ENCODE measurements around the gene TDRD15.
"Not testable (repeated sequence)": the region's sequence is repeated elsewhere in the genome, so short reads cannot be mapped to it uniquely, and the experiment has no call there.

Gene TDRD15

GRCh38 chr2:21123473-21124393 lies at the start of gene TDRD15:
Gene TDRD15, plus strand, starts transcription at chr2:21123968. Its CDS starts 13,500 bp downstream, at chr2:21137468.
- no peak for DNase-seq (ENCODE audit: low read depth, low spot score)

- no peak for DNase-seq (ENCODE audit: low read depth, low spot score)
Measured at GRCh38 chr2:21078296-21078695, 45.5 kb upstream of the TDRD15 start.

- no peak for DNase-seq (ENCODE audit: low read depth, low spot score)
Measured at GRCh38 chr2:21083482-21083881, 40.3 kb upstream of the TDRD15 start.

- no peak for DNase-seq (ENCODE audit: low read depth, low spot score)
Measured at GRCh38 chr2:21084401-21084800, 39.4 kb upstream of the TDRD15 start.

GRCh38 chr2:21092308-21092869 lies 31.4 kb upstream of the TDRD15 start:
- DNase-seq (ENCODE audit: low read depth, low spot score): no peak

- no peak for DNase-seq (ENCODE audit: low read depth, low spot score)
Measured at GRCh38 chr2:21095178-21095577, 28.6 kb upstream of the TDRD15 start.

- no peak for DNase-seq (ENCODE audit: low read depth, low spot score)
Measured at GRCh38 chr2:21095714-21096113, 28.1 kb upstream of the TDRD15 start.

GRCh38 chr2:21096458-21096857 lies 27.3 kb upstream of the TDRD15 start:
- DNase-seq (ENCODE audit: low read depth, low spot score): no peak

GRCh38 chr2:21097331-21097730 lies 26.4 kb upstream of the TDRD15 start:
- DNase-seq (ENCODE audit: low read depth, low spot score): no peak

GRCh38 chr2:21098294-21098693 lies 25.5 kb upstream of the TDRD15 start:
- no peak for DNase-seq (ENCODE audit: low read depth, low spot score)

GRCh38 chr2:21099281-21099907 lies 24.4 kb upstream of the TDRD15 start:
- no peak for DNase-seq (ENCODE audit: low read depth, low spot score)

- not testable (repeated sequence) for DNase-seq (ENCODE audit: low read depth, low spot score)
Measured at GRCh38 chr2:21101514-21102155, 22.1 kb upstream of the TDRD15 start.

GRCh38 chr2:21102356-21102755 lies 21.4 kb upstream of the TDRD15 start:
- no peak for DNase-seq (ENCODE audit: low read depth, low spot score)

GRCh38 chr2:21103274-21103891 lies 20.4 kb upstream of the TDRD15 start:
- DNase-seq (ENCODE audit: low read depth, low spot score): no peak

- no peak for DNase-seq (ENCODE audit: low read depth, low spot score)
Measured at GRCh38 chr2:21104030-21104660, 19.6 kb upstream of the TDRD15 start.

GRCh38 chr2:21111012-21111411 lies 12.8 kb upstream of the TDRD15 start:
- DNase-seq (ENCODE audit: low read depth, low spot score): no peak

GRCh38 chr2:21117688-21118087 lies 6.1 kb upstream of the TDRD15 start:
- no peak for DNase-seq (ENCODE audit: low read depth, low spot score)

- DNase-seq (ENCODE audit: low read depth, low spot score): peak; percentile 28
Measured at GRCh38 chr2:21118302-21118920, 5.4 kb upstream of the TDRD15 start.

GRCh38 chr2:21131861-21132260 lies 8.1 kb downstream of the TDRD15 start:
- no peak for DNase-seq (ENCODE audit: low read depth, low spot score)

GRCh38 chr2:21135585-21135984 lies 11.8 kb downstream of the TDRD15 start:
- no peak for DNase-seq (ENCODE audit: low read depth, low spot score)

GRCh38 chr2:21142149-21142548 lies 18.4 kb downstream of the TDRD15 start:
- no peak for DNase-seq (ENCODE audit: low read depth, low spot score)

Data from astrocyte of the hippocampus (primary cell).